HCT116 (cell line): Measurements from ENCODE around the gene CSNK1G2.

Source experiments
- EZH2 ChIP-seq: fragments of 200-600 bp; sonication (generic); IDR thresholded peaks from 2 replicates; pipeline ENCODE4 v1.6.1; 2017; ENCODE audit warnings: antibody characterized with exemption, mixed run types
- MAX ChIP-seq: IDR thresholded peaks from 2 replicates; pipeline ENCODE4 v1.6.1; 2012
- POLR2A ChIP-seq: IDR thresholded peaks from 2 replicates; pipeline ENCODE4 v1.7.0; 2011; ENCODE audit warnings: borderline replicate concordance; ENCODE audit not compliant: insufficient read depth, insufficient read length; ENCODE audit errors: extremely low read depth
- RAD21 ChIP-seq: IDR thresholded peaks from 2 replicates; pipeline ENCODE4 v1.6.1; 2012; ENCODE audit warnings: low read depth, mild to moderate bottlenecking
- YY1 ChIP-seq: IDR thresholded peaks from 2 replicates; pipeline ENCODE4 v1.6.1; 2011; ENCODE audit warnings: low read length, low read depth, moderate library complexity, mild to moderate bottlenecking; ENCODE audit not compliant: insufficient replicate concordance; ENCODE audit errors: extremely low read depth
- TF ChIP-seq, protein P1 (sequence below), 3 experiments: fragments of 200-600 bp in 1 of 3; sonication (generic) in 1 of 3; IDR thresholded peaks in 2 of 3; conservative IDR thresholded peaks in 1 of 3; 2 replicates each; pipeline ENCODE4 v1.5.1; 2012 to 2017; ENCODE audit warnings: low read depth in 2 of 3, low read length in 2 of 3, antibody characterized with exemption in 1 of 3, borderline replicate concordance in 1 of 3, control low read depth in 1 of 3, mild to moderate bottlenecking in 1 of 3, mixed read lengths in 1 of 3, mixed run types in 1 of 3, moderate library complexity in 1 of 3; ENCODE audit not compliant: insufficient read depth in 1 of 3

DNA sequence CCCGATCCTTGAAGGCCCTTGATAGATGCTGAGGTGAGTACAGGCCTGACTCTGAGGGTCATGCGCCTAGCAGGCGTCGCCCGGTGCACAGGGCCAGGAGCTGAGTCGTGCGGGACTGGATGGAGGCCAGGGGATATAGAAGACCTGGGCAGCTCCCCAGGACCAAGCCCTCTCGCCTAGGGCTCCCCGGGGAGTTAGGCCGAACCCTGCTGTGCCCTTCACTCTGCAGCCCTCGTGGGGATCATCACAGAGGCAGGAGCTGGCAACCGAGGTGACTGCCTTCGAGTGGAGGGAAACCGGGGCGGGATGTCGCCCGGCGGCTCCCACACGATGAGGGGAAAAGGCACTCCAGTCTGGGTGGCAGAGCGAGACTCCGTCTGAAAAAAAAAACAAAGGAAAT, 11.7 kb downstream of the CSNK1G2 start:
- TF ChIP-seq YY1 = no peak
- TF ChIP-seq RAD21 = no peak
- no peak for TF ChIP-seq EZH2
- TF ChIP-seq POLR2A = no peak
- TF ChIP-seq MAX = no peak
- TF ChIP-seq, protein P1, sequence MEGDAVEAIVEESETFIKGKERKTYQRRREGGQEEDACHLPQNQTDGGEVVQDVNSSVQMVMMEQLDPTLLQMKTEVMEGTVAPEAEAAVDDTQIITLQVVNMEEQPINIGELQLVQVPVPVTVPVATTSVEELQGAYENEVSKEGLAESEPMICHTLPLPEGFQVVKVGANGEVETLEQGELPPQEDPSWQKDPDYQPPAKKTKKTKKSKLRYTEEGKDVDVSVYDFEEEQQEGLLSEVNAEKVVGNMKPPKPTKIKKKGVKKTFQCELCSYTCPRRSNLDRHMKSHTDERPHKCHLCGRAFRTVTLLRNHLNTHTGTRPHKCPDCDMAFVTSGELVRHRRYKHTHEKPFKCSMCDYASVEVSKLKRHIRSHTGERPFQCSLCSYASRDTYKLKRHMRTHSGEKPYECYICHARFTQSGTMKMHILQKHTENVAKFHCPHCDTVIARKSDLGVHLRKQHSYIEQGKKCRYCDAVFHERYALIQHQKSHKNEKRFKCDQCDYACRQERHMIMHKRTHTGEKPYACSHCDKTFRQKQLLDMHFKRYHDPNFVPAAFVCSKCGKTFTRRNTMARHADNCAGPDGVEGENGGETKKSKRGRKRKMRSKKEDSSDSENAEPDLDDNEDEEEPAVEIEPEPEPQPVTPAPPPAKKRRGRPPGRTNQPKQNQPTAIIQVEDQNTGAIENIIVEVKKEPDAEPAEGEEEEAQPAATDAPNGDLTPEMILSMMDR (IDR thresholded peaks at IDR 0.05 in 2 of 3, conservative IDR thresholded peaks at IDR 0.05 in 1 of 3; ENCODE audit: borderline replicate concordance in 1 of 3, insufficient read depth in 1 of 3, low read depth in 2 of 3, low read length in 2 of 3) = no peak
